HCT116 (cell line): Measurements from ENCODE around the gene GTF2H4. TPM values are rescaled to one million over a fixed set of nuclear protein-coding genes. Genes with fewer than 3 reads are reported as not detected.
A peak's percentile ranks its signal among the peaks of the same experiment; 100 is the strongest.

Experiments used
- ATAC-seq: fragments of 200-7000 bp; cut with Tn5 transposase; 2 replicates; pipeline ENCODE4 v1.9.1; 2020; ENCODE audit warnings: mild to moderate bottlenecking, moderate library complexity
- BruUV-seq: library from RNA; stranded (reverse); fragments of 400-500 nt; replicated peaks from 2 replicates; lab custom pipeline; 2021; lab: Mats Ljungman, UMichigan
- CTCF ChIA-PET: fragments of 300-600 bp; sonication (Branson Sonifier 250); formaldehyde crosslinking; loops from one replicate; lab custom pipeline; 2021; ENCODE audit warnings: antibody characterized with exemption; lab: Charles Lee
- POLR2A ChIA-PET: fragments of 300-600, 350-600 bp; sonication (Branson Sonifier 250); formaldehyde crosslinking; loops from one replicate; lab custom pipeline; 2021; ENCODE audit warnings: antibody characterized with exemption; lab: Charles Lee
- RAD21 ChIA-PET, 2 experiments: fragments of 300-600 bp; sonication (Branson Sonifier 250); formaldehyde crosslinking; loops; one replicate each; lab custom pipeline; 2023; ENCODE audit warnings: low total read pairs in 2 of 2; ENCODE audit not compliant: uncharacterized antibody in 2 of 2, unreplicated experiment in 2 of 2, low non-redundant PET in 1 of 2; lab: Charles Lee
- DNase-seq: peaks from one replicate; pipeline ENCODE4 v3.0.0-alpha.2; 2010; ENCODE audit warnings: low read depth, low spot score
- H2AFZ ChIP-seq: fragments of 200-600 bp; shearing (Covaris generic), sonication (generic); 2 replicates; pipeline ENCODE4 v1.6.1; 2017; ENCODE audit warnings: low read depth, mixed run types, mixed read lengths, antibody characterized with exemption, low read length; ENCODE audit not compliant: poor library complexity, severe bottlenecking
- H3K27ac ChIP-seq: 2 replicates; pipeline ENCODE4 v1.5.1; 2012; ENCODE audit warnings: low read depth, low read length
- H3K27me3 ChIP-seq: fragments of 200-600 bp; sonication (generic); 2 replicates; pipeline ENCODE4 v1.6.1; 2016; ENCODE audit warnings: mixed run types, low read length, mixed read lengths; ENCODE audit not compliant: insufficient read depth
- H3K36me3 ChIP-seq, 2 experiments: fragments of 200-500 bp in 1 of 2; fragments of 200-600 bp in 1 of 2; sonication (Bioruptor generic) in 1 of 2; sonication (generic) in 1 of 2; 2 replicates each; pipeline versions ENCODE4 v1.5.1 to v1.6.1; 2014 to 2016; ENCODE audit warnings: low read length in 2 of 2, inconsistent platforms in 1 of 2, mixed read lengths in 1 of 2, mixed run types in 1 of 2; ENCODE audit not compliant: insufficient read depth in 2 of 2, control insufficient read depth in 1 of 2
- H3K4me1 ChIP-seq, 2 experiments: fragments of 200-600 bp in 1 of 2; sonication (generic) in 1 of 2; 2 replicates each; pipeline versions ENCODE4 v1.5.1 to v1.6.1; 2012 to 2017; ENCODE audit warnings: low read length in 2 of 2, inconsistent platforms in 1 of 2, mild to moderate bottlenecking in 1 of 2, mixed read lengths in 1 of 2, mixed run types in 1 of 2, moderate library complexity in 1 of 2; ENCODE audit not compliant: insufficient read depth in 2 of 2, control insufficient read depth in 1 of 2
- H3K4me2 ChIP-seq: fragments of 200-600 bp; sonication (generic); 2 replicates; pipeline ENCODE4 v1.6.1; 2017; ENCODE audit warnings: mixed run types, low read length, mixed read lengths
- H3K4me3 ChIP-seq, 2 experiments: fragments of 200-600 bp in 1 of 2; sonication (generic) in 1 of 2; replicated peaks in 1 of 2; 2 replicates each; pipeline ENCODE4 v1.5.1; 2011 to 2016; ENCODE audit warnings: low read length in 2 of 2, control low read depth in 1 of 2, low read depth in 1 of 2, mild to moderate bottlenecking in 1 of 2, mixed read lengths in 1 of 2, mixed run types in 1 of 2
- H3K79me2 ChIP-seq: fragments of 200-600 bp; sonication (generic); 2 replicates; pipeline ENCODE4 v1.6.1; 2017; ENCODE audit warnings: mild to moderate bottlenecking, mixed run types, low read length, moderate library complexity, mixed read lengths; ENCODE audit not compliant: insufficient read depth
- H3K9ac ChIP-seq: fragments of 200-600 bp; sonication (generic); 2 replicates; pipeline ENCODE4 v1.6.1; 2016; ENCODE audit warnings: low read length, mixed read lengths
- H3K9me2 ChIP-seq: fragments of 200-600 bp; sonication (generic), shearing (Covaris generic); 2 replicates; pipeline ENCODE4 v1.6.1; 2017; ENCODE audit warnings: mixed run types, mild to moderate bottlenecking, moderate library complexity; ENCODE audit not compliant: insufficient read depth
- H3K9me3 ChIP-seq, 2 experiments: fragments of 200-500 bp in 1 of 2; fragments of 200-600 bp in 1 of 2; sonication (Bioruptor generic) in 1 of 2; sonication (generic) in 1 of 2; 2 replicates each; pipeline ENCODE4 v1.6.1; 2014 to 2017; ENCODE audit warnings: low read length in 2 of 2, mixed read lengths in 2 of 2, inconsistent platforms in 1 of 2, low read depth in 1 of 2, mild to moderate bottlenecking in 1 of 2, mixed run types in 1 of 2, moderate library complexity in 1 of 2; ENCODE audit not compliant: control insufficient read depth in 1 of 2, insufficient read depth in 1 of 2
- H4K20me1 ChIP-seq: fragments of 200-600 bp; sonication (generic), shearing (Covaris generic); 2 replicates; pipeline ENCODE4 v1.6.1; 2017; ENCODE audit warnings: mixed run types, mild to moderate bottlenecking, moderate library complexity; ENCODE audit not compliant: insufficient read depth
- CBX3 ChIP-seq: IDR thresholded peaks from 2 replicates; pipeline ENCODE4 v1.6.1; 2012; ENCODE audit warnings: low read depth
- EZH2phosphoT487 ChIP-seq: fragments of 200-600 bp; IDR thresholded peaks from 2 replicates; pipeline ENCODE4 v1.6.1; 2018; ENCODE audit warnings: antibody characterized with exemption, borderline replicate concordance
- FOSL1 ChIP-seq: IDR thresholded peaks from 2 replicates; pipeline ENCODE4 v1.6.1; 2012; ENCODE audit warnings: low read depth
- JUND ChIP-seq: IDR thresholded peaks from 2 replicates; pipeline ENCODE4 v1.6.1; 2012
- POLR2A ChIP-seq: IDR thresholded peaks from 2 replicates; pipeline ENCODE4 v1.7.0; 2011; ENCODE audit warnings: borderline replicate concordance; ENCODE audit not compliant: insufficient read depth, insufficient read length; ENCODE audit errors: extremely low read depth
- SIN3A ChIP-seq: IDR thresholded peaks from 2 replicates; pipeline ENCODE4 v1.6.1; 2012; ENCODE audit warnings: low read depth
- TCF7L2 ChIP-seq: IDR thresholded peaks from 2 replicates; pipeline ENCODE4 v1.7.0; 2011; ENCODE audit warnings: borderline replicate concordance, inconsistent platforms; ENCODE audit not compliant: insufficient read depth, insufficient read length; ENCODE audit errors: extremely low read depth
- ZNF274 ChIP-seq: fragments of 200-500 bp; sonication (Bioruptor generic); IDR thresholded peaks from 2 replicates; pipeline ENCODE4 v1.6.1; 2014; ENCODE audit warnings: mild to moderate bottlenecking, low read depth, low read length, inconsistent platforms
- intact Hi-C: fragments of 100-400 bp; cut with micrococcal nuclease; formaldehyde crosslinking; loops from 2 replicates; pipeline ENCODE4 v1.10.0; 2022
- total RNA-seq: library from RNA; stranded (reverse); gene quantifications from one replicate; pipeline ENCODE4 v1.2.1, GENCODE V29; 2021; ENCODE audit not compliant: unreplicated experiment
- TF ChIP-seq, protein P1 (sequence below): IDR thresholded peaks from 2 replicates; pipeline ENCODE4 v1.6.1; 2012; ENCODE audit warnings: low read depth

Gene GTF2H4
- total RNA-seq, 1 experiment from 2014 or later = 59.7 TPM

DNA sequence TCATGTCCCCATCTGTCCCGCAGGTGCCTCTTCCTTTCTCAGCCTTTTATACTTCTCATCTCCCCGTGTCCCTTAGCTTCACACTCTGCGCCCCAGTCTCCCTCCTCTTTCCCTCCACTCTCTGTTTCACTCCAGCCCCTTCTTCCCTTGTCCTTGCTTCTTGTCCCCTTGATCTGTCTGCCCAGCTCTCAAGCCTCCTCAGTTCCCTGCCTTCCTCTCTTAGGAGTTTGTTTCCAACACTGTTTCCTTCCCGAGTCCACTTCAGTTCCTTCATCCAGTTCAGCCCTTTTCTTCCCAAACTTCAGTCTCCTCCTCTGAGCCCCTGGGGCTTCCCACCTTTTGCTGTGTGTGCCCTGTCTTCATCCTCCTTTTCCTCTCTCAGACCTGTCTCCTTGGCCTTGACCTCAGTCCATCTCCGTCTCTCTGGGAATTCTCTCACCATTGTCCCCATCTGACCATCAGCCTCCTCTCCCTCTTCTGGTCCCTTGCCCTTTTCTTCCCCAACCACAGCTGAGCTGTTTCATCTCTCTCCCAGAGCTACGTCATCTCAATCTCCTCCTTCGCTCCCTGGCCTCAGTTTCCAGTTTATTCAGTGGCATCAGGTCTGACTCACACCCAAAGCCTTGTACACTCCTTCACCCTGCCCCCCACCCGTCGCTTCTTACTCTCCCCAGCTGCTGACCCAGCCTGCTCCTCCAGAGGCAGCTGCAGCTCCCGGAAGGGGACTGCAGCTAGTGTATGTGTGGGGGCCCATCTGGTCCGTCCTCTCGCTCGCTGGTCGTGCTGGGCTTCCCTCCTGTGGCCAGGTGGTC, 26.4 kb upstream of the GTF2H4 start:
- peak overlapping the region; percentile 99; the same call in 1 of the 2 replicates for H3K27ac ChIP-seq
- TF ChIP-seq JUND (no peak), CBX3 (no peak), POLR2A (no peak), EZH2phosphoT487 (no peak), TCF7L2 (no peak), SIN3A (no peak), FOSL1 (no peak), ZNF274 (no peak)
- TF ChIP-seq, protein P1, sequence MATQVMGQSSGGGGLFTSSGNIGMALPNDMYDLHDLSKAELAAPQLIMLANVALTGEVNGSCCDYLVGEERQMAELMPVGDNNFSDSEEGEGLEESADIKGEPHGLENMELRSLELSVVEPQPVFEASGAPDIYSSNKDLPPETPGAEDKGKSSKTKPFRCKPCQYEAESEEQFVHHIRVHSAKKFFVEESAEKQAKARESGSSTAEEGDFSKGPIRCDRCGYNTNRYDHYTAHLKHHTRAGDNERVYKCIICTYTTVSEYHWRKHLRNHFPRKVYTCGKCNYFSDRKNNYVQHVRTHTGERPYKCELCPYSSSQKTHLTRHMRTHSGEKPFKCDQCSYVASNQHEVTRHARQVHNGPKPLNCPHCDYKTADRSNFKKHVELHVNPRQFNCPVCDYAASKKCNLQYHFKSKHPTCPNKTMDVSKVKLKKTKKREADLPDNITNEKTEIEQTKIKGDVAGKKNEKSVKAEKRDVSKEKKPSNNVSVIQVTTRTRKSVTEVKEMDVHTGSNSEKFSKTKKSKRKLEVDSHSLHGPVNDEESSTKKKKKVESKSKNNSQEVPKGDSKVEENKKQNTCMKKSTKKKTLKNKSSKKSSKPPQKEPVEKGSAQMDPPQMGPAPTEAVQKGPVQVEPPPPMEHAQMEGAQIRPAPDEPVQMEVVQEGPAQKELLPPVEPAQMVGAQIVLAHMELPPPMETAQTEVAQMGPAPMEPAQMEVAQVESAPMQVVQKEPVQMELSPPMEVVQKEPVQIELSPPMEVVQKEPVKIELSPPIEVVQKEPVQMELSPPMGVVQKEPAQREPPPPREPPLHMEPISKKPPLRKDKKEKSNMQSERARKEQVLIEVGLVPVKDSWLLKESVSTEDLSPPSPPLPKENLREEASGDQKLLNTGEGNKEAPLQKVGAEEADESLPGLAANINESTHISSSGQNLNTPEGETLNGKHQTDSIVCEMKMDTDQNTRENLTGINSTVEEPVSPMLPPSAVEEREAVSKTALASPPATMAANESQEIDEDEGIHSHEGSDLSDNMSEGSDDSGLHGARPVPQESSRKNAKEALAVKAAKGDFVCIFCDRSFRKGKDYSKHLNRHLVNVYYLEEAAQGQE = no peak
- POLR2A ChIA-PET = interaction anchor here (0.6 to 1.6 kb wide), 5 partner anchors 8 to 137 kb away, joined by 3 to 9 read pairs (median 4); partner anchors contain the start of gene IER3
- peaks cover 36% of the 10 kb centered on the region for H3K79me2 ChIP-seq
- peaks cover 44 to 65% of the 10 kb centered on the region in 2 experiments for H3K4me1 ChIP-seq
- H3K4me3 ChIP-seq = no peak overlapping the region
- no peaks in the 10 kb centered on the region for H3K27me3 ChIP-seq
- H4K20me1 ChIP-seq = no peaks in the 10 kb centered on the region
- H3K36me3 ChIP-seq = no peaks in the 10 kb centered on the region
- no TSS peak for BruUV-seq
- intact Hi-C loops = no loop called here
- CTCF ChIA-PET = interaction anchor here (1.2 to 3.1 kb wide), 3 partner anchors 163 to 206 kb away, joined by 3 to 16 read pairs (median 3); no protein-coding TSS in a partner anchor
- H3K9me2 ChIP-seq = no peaks in the 10 kb centered on the region
- ATAC-seq (no peak), DNase-seq (no peak)
- H2AFZ ChIP-seq = no peak overlapping the region
- H3K9ac ChIP-seq = peak overlapping the region; percentile 92
- peak overlapping the region; percentile 99 for H3K4me2 ChIP-seq
- RAD21 ChIA-PET = interaction anchor here in 1 of 2 experiments (0.8 to 1.1 kb wide), 2 partner anchors 32 to 53 kb away, joined by 3 read pairs; partner anchors contain the start of gene VARS2
- H3K9me3 ChIP-seq = no peaks in the 10 kb centered on the region
